Breast epithelium (tissue), 3 donors: ENCODE data around the gene SGO1.

Experiments used
- POLR2A ChIP-seq: fragments of 450-650 bp; IDR thresholded peaks from one replicate; pipeline ENCODE4 v1.6.1; 2016; ENCODE audit warnings: antibody characterized with exemption, mild to moderate bottlenecking, moderate library complexity
- TF ChIP-seq, protein P1 (sequence below), 3 donors: fragments of 450-650 bp; IDR thresholded peaks; one replicate each; pipeline ENCODE4 v1.5.1; 2016 to 2017; ENCODE audit warnings: antibody characterized with exemption in 3 of 3, mild to moderate bottlenecking in 3 of 3, moderate library complexity in 3 of 3

GRCh38 chr3:20125289-20125688 is 60.7 kb downstream of the SGO1 start:
- TF ChIP-seq, protein P1, sequence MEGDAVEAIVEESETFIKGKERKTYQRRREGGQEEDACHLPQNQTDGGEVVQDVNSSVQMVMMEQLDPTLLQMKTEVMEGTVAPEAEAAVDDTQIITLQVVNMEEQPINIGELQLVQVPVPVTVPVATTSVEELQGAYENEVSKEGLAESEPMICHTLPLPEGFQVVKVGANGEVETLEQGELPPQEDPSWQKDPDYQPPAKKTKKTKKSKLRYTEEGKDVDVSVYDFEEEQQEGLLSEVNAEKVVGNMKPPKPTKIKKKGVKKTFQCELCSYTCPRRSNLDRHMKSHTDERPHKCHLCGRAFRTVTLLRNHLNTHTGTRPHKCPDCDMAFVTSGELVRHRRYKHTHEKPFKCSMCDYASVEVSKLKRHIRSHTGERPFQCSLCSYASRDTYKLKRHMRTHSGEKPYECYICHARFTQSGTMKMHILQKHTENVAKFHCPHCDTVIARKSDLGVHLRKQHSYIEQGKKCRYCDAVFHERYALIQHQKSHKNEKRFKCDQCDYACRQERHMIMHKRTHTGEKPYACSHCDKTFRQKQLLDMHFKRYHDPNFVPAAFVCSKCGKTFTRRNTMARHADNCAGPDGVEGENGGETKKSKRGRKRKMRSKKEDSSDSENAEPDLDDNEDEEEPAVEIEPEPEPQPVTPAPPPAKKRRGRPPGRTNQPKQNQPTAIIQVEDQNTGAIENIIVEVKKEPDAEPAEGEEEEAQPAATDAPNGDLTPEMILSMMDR (IDR thresholded peaks at IDR 0.05): no peak
- TF ChIP-seq POLR2A: no peak
